Measurements from ENCODE around the gene RPL22.

Gene RPL22

DNA sequence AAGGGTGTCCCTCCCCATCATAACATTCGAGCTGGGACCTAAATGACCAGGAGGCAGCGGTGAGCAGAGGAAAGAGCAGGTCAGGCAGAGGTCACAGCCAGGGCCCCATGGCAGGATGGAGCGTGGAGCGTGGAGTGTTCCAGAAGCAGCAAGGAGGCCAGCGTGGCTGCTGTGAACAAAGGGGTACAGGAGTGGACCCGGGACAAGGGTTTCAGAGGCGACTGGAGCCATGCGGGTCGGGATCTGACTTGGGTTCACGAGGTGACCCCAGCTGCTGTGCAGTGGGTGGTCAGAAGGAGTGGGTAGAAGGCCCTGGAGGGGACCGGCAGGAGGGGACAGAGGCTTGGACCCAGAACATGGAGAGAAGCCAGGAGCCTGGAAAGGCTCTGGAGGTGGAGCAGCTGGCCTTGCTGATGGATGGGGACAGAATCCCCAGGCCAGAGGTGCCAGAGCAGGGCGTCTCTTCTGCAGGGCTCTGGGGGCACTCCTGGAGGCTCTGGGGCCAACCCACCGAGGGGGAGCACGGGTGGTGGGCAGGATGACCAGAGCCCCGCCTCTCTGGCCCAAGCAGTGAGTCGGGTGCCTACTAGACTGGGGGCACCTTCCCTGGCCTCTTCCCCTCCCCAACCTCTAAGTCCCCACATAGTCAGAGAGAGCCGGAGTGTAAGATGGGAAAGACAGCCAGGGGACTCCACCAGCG, 21.6 kb downstream of the RPL22 start:
- H3K9me3 ChIP-seq (ENCODE audit: control insufficient read depth, insufficient read depth, low read length), result no peaks in the 10 kb centered on the region
- H3K27me3 ChIP-seq (ENCODE audit: control insufficient read depth, low read length), result peaks cover 20% of the 10 kb centered on the region
- H3K36me3 ChIP-seq (ENCODE audit: control insufficient read depth, low read length), result no peaks in the 10 kb centered on the region
- no peak overlapping the region for H3K4me3 ChIP-seq (ENCODE audit: low read length)
- H3K27ac ChIP-seq (ENCODE audit: low read depth, low read length), result no peak overlapping the region
- no peaks in the 10 kb centered on the region; the same call in 1 of the 2 replicates for H3K4me1 ChIP-seq (ENCODE audit: control insufficient read depth, low read length)
- peaks cover 6% of the 10 kb centered on the region for H3F3A ChIP-seq (ENCODE audit: control insufficient read depth, insufficient read depth)
- no peaks in the 10 kb centered on the region for H3K79me2 ChIP-seq (ENCODE audit: control insufficient read depth, low read length)
- no peak overlapping the region for H3K4me2 ChIP-seq (ENCODE audit: low read length)
- H4K20me1 ChIP-seq (ENCODE audit: control insufficient read depth, insufficient read depth, low read depth, low read length), result peaks cover 8% of the 10 kb centered on the region; the same call in 1 of the 2 replicates
- TF ChIP-seq CTCF (IDR thresholded peaks at IDR 0.05; ENCODE audit: low read depth, low read length, poor library complexity, severe bottlenecking), result no peak
- no peak for TF ChIP-seq EZH2phosphoT487 (IDR thresholded peaks at IDR 0.05; ENCODE audit: borderline replicate concordance, low read length)
- no peaks in the 10 kb centered on the region for H3K9me2 ChIP-seq (replicated peaks; ENCODE audit: control insufficient read depth, low read length)

DNA sequence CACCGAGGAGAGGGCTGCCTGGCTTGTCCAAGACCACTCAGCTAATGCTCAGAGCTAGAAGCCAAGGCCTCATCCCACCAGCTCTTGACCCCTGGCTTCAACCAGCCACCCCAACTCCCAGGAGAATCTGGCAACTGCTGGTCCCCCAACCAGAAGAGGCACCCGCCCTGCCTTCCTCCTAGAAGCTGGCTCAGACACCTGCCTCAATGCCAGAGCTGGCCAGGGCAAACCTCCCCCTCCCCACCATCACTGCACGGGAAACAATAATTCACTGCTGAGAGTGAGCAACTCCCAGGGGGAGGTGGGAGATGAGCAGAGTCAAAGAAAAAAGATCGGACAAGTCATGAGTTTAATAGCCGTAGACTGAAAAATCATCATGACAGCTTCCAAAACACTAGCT, 22.6 kb downstream of the RPL22 start:
- TF ChIP-seq CTCF (IDR thresholded peaks at IDR 0.05; ENCODE audit: low read depth, low read length, poor library complexity, severe bottlenecking) (no peak), EZH2phosphoT487 (IDR thresholded peaks at IDR 0.05; ENCODE audit: borderline replicate concordance, low read length) (no peak)

DNA sequence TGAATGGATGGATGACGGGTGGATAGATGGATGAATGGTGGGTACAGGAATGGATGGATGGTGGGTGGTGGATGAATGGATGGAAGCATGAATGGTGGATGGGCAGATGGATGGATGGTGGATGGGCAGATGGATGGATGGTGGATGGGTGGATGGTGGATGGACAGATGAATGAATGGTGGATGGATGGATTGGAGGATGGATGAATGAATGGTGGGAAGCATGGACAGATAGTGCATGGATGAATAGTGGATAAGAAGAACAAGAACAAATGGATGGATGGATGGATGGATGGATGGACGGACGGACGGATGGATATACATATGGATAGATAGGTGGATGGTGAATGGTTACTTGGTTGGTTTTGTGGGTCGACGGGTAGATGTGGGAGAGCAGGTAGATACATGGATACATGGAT, 24.0 kb downstream of the RPL22 start:
- no peaks in the 10 kb centered on the region for H3K9me2 ChIP-seq (replicated peaks; ENCODE audit: control insufficient read depth, low read length)
- TF ChIP-seq EZH2phosphoT487 (IDR thresholded peaks at IDR 0.05; ENCODE audit: borderline replicate concordance, low read length) (no peak), CTCF (IDR thresholded peaks at IDR 0.05; ENCODE audit: low read depth, low read length, poor library complexity, severe bottlenecking) (no peak)
- no peaks in the 10 kb centered on the region for H3K9me3 ChIP-seq (ENCODE audit: control insufficient read depth, insufficient read depth, low read length)
- H3K4me3 ChIP-seq (ENCODE audit: low read length), result no peak overlapping the region
- no peaks in the 10 kb centered on the region for H3K4me1 ChIP-seq (ENCODE audit: control insufficient read depth, low read length)
- no peak overlapping the region for H3K27ac ChIP-seq (ENCODE audit: low read depth, low read length)
- H3K4me2 ChIP-seq (ENCODE audit: low read length), result no peak overlapping the region
- H3K79me2 ChIP-seq (ENCODE audit: control insufficient read depth, low read length), result no peaks in the 10 kb centered on the region
- H3F3A ChIP-seq (ENCODE audit: control insufficient read depth, insufficient read depth), result no peaks in the 10 kb centered on the region
- peaks cover 5% of the 10 kb centered on the region; the same call in 1 of the 2 replicates for H3K27me3 ChIP-seq (ENCODE audit: control insufficient read depth, low read length)
- H3K36me3 ChIP-seq (ENCODE audit: control insufficient read depth, low read length), result no peaks in the 10 kb centered on the region
- H4K20me1 ChIP-seq (ENCODE audit: control insufficient read depth, insufficient read depth, low read depth, low read length), result no peaks in the 10 kb centered on the region

More for the DNA sequence above, 22.6 kb downstream of the RPL22 start:
- peaks cover 6% of the 10 kb centered on the region; the same call in 1 of the 2 replicates for H4K20me1 ChIP-seq (ENCODE audit: control insufficient read depth, insufficient read depth, low read depth, low read length)
- H3K36me3 ChIP-seq (ENCODE audit: control insufficient read depth, low read length), result no peaks in the 10 kb centered on the region
- H3K4me1 ChIP-seq (ENCODE audit: control insufficient read depth, low read length), result no peaks in the 10 kb centered on the region; the same call in 1 of the 2 replicates
- H3K9me2 ChIP-seq (replicated peaks; ENCODE audit: control insufficient read depth, low read length), result no peaks in the 10 kb centered on the region
- H3K9me3 ChIP-seq (ENCODE audit: control insufficient read depth, insufficient read depth, low read length), result no peaks in the 10 kb centered on the region
- H3K79me2 ChIP-seq (ENCODE audit: control insufficient read depth, low read length), result no peaks in the 10 kb centered on the region
- H3K27me3 ChIP-seq (ENCODE audit: control insufficient read depth, low read length), result peaks cover 18% of the 10 kb centered on the region
- no peak overlapping the region for H3K27ac ChIP-seq (ENCODE audit: low read depth, low read length)
- H3F3A ChIP-seq (ENCODE audit: control insufficient read depth, insufficient read depth), result peaks cover 2% of the 10 kb centered on the region; the same call in 1 of the 2 replicates
- H3K4me2 ChIP-seq (ENCODE audit: low read length), result no peak overlapping the region
- H3K4me3 ChIP-seq (ENCODE audit: low read length), result no peak overlapping the region

Data from DOHH2 (cell line).